IPS DF 6.9 (cell line): ENCODE data around the gene SMG7.

Experiments used
- DNase-seq: peaks from one replicate; pipeline ENCODE4 v3.0.0-alpha.2; 2013; ENCODE audit warnings: low read depth, low spot score
- H3K27ac ChIP-seq: one replicate; pipeline ENCODE4 v1.5.1; 2013; ENCODE audit warnings: low read length, control low read depth
- H3K27me3 ChIP-seq: 2 replicates; pipeline ENCODE4 v1.6.1; 2013; ENCODE audit warnings: mild to moderate bottlenecking, low read length; ENCODE audit not compliant: control insufficient read depth, insufficient read depth
- H3K36me3 ChIP-seq: 2 replicates; pipeline ENCODE4 v1.6.1; 2013; ENCODE audit warnings: low read length; ENCODE audit not compliant: control insufficient read depth, insufficient read depth
- H3K4me1 ChIP-seq: 2 replicates; pipeline ENCODE4 v1.6.1; 2013; ENCODE audit warnings: low read length; ENCODE audit not compliant: control insufficient read depth, insufficient read depth
- H3K4me3 ChIP-seq: 2 replicates; pipeline ENCODE4 v1.5.1; 2013; ENCODE audit warnings: mild to moderate bottlenecking, low read length
- H3K9me3 ChIP-seq: 2 replicates; pipeline ENCODE4 v1.6.1; 2013; ENCODE audit warnings: low read length, inconsistent platforms; ENCODE audit not compliant: control insufficient read depth, insufficient read depth
- WGBS: extraction: QIAGEN DNeasy Blood & Tissue Kit; methylation state at CpG from one replicate; pipeline ENCODE4 v1.1.7; 2013; ENCODE audit warnings: mixed read lengths, missing lambda C conversion rate; ENCODE audit not compliant: insufficient read length, insufficient coverage; 5-methylcytosine and 5-hydroxymethylcytosine counted together

Gene SMG7

GRCh38 chr1:183596500-183596899 is 124.2 kb downstream of the SMG7 start:
- DNase-seq = no peak
- Histone ChIP-seq H3K9me3 (no peaks in the 10 kb centered on the region), H3K27ac (no peak overlapping the region), H3K27me3 (no peaks in the 10 kb centered on the region), H3K36me3 (no peaks in the 10 kb centered on the region), H3K4me1 (no peaks in the 10 kb centered on the region), H3K4me3 (no peak overlapping the region)
- WGBS = no CpG with 5 or more reads among the region's 5 CpGs

GRCh38 chr1:183597656-183598347 is 125.5 kb downstream of the SMG7 start:
- no peak overlapping the region for H3K27ac ChIP-seq
- no peak for DNase-seq
- no peaks in the 10 kb centered on the region for H3K9me3 ChIP-seq
- no peak overlapping the region for H3K4me3 ChIP-seq
- no peaks in the 10 kb centered on the region for H3K27me3 ChIP-seq
- no peaks in the 10 kb centered on the region for H3K36me3 ChIP-seq
- no CpG with 5 or more reads among the region's 5 CpGs for WGBS
- no peaks in the 10 kb centered on the region for H3K4me1 ChIP-seq

- WGBS = no CpG with 5 or more reads among the region's 2 CpGs
- no peaks in the 10 kb centered on the region for H3K36me3 ChIP-seq
- no peak overlapping the region for H3K4me3 ChIP-seq
- no peaks in the 10 kb centered on the region for H3K4me1 ChIP-seq
- no peaks in the 10 kb centered on the region for H3K9me3 ChIP-seq
- DNase-seq = no peak
- no peaks in the 10 kb centered on the region for H3K27me3 ChIP-seq
- H3K27ac ChIP-seq = no peak overlapping the region
These were observed 126.1 kb downstream of the SMG7 start for GRCh38 chr1:183598386-183598785.

GRCh38 chr1:183600136-183600535 is 127.8 kb downstream of the SMG7 start:
- no peak overlapping the region for H3K27ac ChIP-seq
- H3K9me3 ChIP-seq = no peaks in the 10 kb centered on the region
- no peaks in the 10 kb centered on the region for H3K4me1 ChIP-seq
- H3K27me3 ChIP-seq = no peaks in the 10 kb centered on the region
- no CpG with 5 or more reads among the region's 3 CpGs for WGBS
- H3K4me3 ChIP-seq = no peak overlapping the region
- no peaks in the 10 kb centered on the region for H3K36me3 ChIP-seq
- DNase-seq = no peak

- Histone ChIP-seq H3K36me3 (no peaks in the 10 kb centered on the region), H3K4me3 (no peak overlapping the region), H3K27ac (no peak overlapping the region), H3K27me3 (no peaks in the 10 kb centered on the region), H3K4me1 (no peaks in the 10 kb centered on the region), H3K9me3 (no peaks in the 10 kb centered on the region)
- DNase-seq = no peak
- no CpG with 5 or more reads among the region's 3 CpGs for WGBS
These were observed 128.3 kb downstream of the SMG7 start for GRCh38 chr1:183600634-183601033.

GRCh38 chr1:183602510-183602909 is 130.2 kb downstream of the SMG7 start:
- no peaks in the 10 kb centered on the region for H3K27me3 ChIP-seq
- no peaks in the 10 kb centered on the region for H3K9me3 ChIP-seq
- WGBS = no CpG with 5 or more reads among the region's 1 CpG
- no peaks in the 10 kb centered on the region for H3K36me3 ChIP-seq
- H3K4me1 ChIP-seq = no peaks in the 10 kb centered on the region
- no peak for DNase-seq
- H3K4me3 ChIP-seq = no peak overlapping the region
- no peak overlapping the region for H3K27ac ChIP-seq
